ENCODE data around the gene MYO1E. TPM values are rescaled to one million over a fixed set of nuclear protein-coding genes. Genes with fewer than 3 reads are reported as not detected.
"Not testable (repeated sequence)": the region's sequence is repeated elsewhere in the genome, so short reads cannot be mapped to it uniquely, and the experiment has no call there.

MYO1E gene
- total RNA-seq = 19.9 TPM

DNA sequence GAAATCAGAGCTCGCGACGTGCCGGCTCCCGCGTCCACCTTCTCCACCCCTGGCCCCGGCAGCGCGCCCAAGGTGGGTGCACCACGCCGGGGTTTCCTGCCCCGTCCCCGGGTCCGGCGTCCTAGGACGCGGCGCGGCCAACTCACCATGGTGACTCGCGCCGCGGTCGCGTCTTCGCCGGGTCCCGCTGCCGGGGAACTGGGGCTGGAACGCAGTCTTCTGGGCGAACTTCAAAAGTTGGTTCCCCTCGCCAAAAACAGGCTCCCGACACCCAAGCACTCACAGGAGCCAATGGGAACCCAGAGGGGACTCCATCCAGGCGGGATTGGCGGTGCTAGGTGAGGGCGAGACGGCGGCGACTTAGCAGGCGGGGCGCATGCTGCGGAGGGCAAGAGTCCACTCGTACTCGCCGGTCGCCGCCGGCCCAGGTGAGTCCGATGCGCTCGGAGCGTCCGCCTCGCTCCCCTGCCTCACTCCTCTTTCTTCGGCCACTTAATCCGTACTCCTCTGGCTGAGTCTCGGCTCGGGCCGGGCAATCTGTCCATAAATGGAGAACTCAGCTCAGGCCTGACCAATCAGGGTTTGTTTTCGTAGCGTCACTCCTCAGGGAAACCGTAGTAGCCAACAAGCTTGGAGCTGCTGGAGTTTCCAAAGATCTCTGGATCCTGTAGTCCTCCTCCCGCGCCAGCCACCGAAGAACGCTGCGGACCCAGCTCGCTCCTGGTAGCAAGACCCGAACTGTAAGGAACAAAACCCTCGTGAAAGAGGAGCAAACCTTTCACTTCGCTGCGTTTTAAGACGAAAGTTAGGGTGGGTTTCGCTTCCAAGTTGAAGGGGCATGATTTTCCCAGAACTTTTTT is at the start of gene MYO1E:
Gene MYO1E (minus strand): TSS at position 520 of the 860 bp plus-strand sequence. CDS start 371 bp downstream, at position 149.
- DNase-seq (ENCODE audit: low read depth in 2 of 3, low spot score in 2 of 3) = peak in 2 of 3 donors; percentile 61 to 63

DNA sequence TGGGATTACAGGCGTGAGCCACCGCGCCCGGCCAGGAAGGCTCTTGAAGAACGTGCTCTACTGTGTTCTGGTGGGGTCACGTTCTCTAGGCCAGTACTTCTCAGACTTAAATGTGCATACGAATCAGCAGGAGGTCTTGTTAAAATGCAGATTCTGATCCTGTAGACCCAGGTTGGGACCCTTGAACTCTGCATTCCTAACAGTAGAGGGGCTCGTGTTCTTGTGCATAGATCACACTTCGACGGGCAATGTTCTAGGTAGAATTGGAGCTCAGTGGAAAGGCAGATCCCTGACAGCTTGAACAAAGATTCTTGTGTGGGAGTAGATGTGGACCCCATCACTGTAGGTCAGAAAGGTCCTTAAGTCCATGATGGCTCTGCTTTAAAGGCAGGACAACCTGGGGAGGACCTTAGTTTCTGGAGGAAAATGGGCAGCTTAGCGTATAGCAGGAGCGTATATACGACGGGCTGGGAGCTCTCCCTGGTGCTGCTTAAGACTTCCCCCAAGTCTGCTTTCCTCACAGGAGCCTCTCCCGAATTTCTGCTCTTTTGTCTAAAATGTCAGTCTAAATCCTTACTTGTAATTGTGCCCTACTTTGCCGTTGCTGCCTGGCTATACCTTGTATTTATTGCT is 48.4 kb upstream of the MYO1E start:
- no peak for DNase-seq (ENCODE audit: low read depth in 2 of 3, low spot score in 2 of 3)

DNA sequence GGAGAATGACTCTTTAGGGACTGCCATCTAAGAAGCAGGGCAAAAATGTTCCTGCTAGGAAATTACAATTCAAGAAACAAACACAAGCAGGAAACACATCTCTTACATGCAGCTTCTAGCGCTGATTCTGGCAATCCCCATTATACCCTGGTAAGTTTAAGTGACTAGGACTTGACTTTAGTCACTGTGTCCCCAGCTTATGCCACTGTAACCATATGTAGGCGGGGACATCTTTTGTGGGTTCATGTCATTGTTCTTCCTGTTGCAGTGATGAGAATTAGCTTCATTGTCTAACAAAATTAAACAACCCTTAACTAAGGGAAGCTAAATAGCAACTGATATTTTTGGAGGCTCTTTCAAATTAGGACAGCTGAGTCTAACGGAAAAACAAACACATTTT is 47.4 kb upstream of the MYO1E start:
- no peak for DNase-seq (ENCODE audit: low read depth in 2 of 3, low spot score in 2 of 3)

DNA sequence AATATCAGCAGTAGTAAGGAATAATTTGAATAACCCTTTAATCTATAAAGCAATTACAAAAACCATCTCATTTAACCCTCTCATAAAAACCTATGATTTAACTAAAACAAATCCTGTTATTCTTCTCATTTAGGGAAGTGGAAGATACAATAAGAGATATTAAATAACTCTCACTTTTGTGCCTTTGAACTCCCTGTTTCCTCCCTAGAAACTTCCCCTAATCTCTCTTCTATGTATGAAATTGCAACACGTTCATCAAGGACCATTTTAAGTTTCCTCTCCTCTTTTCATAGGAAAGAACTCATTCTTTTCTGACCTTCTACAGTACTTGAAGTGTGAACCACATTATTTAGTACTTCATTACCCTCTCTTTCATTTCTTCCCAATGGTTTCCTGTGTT is 46.5 kb upstream of the MYO1E start:
- DNase-seq (ENCODE audit: low read depth in 2 of 3, low spot score in 2 of 3) = no peak

DNA sequence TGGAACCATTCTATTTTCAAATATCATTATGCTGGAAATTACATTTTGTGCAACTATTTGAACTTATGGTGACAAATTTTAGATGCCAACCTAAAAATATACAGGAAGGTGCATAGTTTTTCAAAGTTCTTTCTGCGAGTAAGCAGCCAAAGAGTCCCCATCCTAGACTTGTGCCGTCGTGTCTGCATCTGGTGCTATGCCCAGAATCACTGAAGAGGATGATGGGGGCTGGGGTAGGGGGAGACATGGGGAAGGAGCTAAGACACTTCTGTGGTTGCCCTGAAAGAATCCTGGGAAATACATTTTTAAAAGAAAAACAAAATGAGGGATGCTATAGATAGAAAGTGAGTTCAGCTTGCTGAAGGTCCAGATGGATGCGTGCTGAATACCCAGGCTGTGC is 44.1 kb upstream of the MYO1E start:
- no peak for DNase-seq (ENCODE audit: low read depth in 2 of 3, low spot score in 2 of 3)

DNA sequence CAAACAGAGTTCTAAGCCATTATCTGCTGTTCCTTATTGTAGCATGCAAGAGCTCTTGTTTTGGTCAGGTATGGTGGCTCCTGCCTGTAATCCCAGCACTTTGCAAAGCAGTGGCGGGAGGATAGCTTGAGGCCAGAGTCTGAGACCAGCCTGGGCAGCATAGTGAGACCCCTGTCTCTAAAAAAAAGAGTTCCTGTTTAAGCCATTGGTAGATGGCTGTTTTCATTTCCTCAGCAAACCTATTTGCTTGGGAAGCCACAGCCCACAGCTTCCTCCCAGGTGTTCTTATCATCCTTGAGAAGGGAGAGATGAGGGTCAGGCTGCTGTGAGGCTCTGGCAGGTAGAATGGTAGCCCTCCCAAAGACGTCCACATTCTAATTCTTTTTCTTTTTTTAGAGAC is 40.9 kb upstream of the MYO1E start:
- DNase-seq (ENCODE audit: low read depth in 2 of 3, low spot score in 2 of 3) = no peak

DNA sequence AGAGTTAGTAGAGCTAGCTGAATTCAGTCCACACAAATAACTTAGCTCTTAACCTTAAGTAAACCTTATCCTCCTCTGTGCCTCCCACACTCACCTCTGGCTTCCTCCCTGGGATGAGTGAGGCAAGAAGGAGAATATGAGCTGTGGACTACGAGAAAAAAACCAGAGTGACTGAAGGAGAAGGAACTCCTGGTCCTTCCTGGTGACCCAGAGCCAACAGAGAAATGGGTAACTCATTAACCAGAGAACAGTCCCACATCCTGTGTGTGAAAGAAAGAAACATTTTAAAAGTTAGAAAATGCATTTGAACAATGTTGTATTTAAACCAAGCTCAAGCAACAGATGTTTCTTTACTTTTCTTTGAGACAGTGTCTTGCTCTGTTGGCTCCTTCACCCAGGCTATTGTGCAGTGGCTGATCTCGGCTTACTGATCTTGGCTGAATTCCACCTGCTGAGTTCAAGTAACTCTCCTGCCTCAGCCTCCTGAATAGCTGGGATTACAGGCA is 37.8 kb upstream of the MYO1E start:
- peak in 1 of 3 donors; percentile 16 for DNase-seq (ENCODE audit: low read depth in 2 of 3, low spot score in 2 of 3)

DNA sequence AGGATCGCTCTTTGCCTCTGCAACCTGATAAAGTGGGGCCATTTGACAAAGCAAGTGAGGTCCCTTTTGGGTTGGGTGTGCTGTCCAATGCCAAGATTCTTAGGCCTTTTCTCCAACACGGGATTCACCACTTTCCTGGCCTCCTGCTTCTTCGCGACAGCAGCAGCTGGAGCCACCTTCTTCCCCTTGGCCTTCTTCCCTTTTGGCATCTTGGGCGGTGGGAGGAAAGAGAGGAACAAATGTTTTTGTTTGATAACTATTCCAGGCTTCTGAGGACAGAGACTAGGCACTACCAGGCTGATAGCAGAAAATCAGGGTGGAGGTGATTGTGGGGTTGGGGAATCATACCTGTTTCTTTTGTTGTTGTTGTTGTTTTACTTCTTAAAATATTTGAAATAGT is 35.3 kb upstream of the MYO1E start:
- DNase-seq (ENCODE audit: low read depth in 2 of 3, low spot score in 2 of 3) = no peak

DNA sequence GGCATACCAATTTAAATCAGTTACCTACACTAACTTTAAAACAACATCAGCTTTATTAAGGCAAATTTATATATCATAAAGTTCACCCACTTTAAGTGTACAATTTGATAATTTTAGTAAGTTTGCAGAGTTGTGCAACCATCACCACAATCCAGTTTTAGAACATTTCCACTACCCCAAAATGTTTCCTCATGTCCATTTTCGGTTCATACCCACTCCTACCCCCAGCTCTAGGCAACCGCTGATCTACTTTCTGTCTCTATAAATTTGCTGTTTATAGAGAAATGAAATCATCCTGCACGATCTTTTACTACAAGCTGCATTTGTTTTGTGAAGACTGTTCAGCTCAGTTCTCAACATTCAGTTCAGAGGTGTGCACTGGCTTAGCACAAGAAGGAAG is 33.8 kb upstream of the MYO1E start:
- peak in 1 of 3 donors; percentile 30 for DNase-seq (ENCODE audit: low read depth in 2 of 3, low spot score in 2 of 3)

DNA sequence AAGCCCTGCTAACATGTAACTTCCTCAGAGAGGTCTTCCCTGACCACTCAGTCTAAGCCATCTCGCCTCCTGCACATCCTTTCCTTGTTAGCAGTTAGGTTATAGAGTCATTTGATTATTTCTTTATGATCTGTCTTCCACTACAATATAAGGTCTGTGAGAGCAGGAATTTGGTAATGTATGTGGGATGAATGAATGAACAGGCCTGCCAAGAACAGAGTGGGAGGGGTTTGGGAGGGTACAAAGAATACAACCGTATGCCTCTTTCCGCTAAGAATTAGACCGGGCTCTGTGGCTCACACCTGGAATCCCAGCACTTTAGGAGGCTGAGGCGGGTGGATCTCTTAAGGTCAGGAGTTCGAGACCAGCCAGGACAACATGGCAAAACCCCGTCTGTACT is 32.4 kb upstream of the MYO1E start:
- DNase-seq (ENCODE audit: low read depth in 2 of 3, low spot score in 2 of 3) = no peak

DNA sequence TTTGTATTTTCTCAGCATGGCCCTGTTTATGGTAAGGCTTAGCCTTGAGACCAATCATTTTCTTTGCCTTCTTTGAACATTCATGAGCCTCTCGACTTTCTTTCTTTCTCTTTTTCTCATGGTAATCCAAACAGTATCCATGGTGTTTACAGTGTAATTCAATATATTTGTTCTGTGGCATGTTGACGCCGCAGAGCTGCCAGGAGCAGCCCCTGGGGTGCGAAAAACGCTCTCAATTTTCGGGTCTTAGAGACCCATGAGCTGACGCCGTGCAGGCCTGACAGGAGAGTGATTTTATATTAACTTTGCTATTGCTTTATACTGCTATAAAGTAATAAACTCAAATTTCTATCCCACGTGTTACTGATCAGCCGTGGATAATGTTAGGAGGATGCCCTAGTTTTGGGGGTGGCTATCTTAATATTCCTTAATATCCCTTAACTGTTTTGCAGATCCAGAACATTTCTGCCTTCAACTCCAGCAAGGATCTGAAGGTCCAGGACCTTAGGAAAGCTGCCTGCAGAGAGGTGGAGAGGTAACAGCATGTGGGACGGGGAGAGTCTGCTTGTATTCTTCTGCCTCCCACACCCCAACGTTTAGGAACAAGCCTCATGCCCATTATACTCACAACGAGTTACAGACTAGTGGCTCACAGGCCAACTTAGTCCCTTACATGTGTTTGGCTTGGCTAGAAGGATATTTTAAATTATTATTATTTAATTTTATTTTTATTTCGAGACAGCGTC is 29.3 kb upstream of the MYO1E start:
- DNase-seq (ENCODE audit: low read depth in 2 of 3, low spot score in 2 of 3) = no peak

DNA sequence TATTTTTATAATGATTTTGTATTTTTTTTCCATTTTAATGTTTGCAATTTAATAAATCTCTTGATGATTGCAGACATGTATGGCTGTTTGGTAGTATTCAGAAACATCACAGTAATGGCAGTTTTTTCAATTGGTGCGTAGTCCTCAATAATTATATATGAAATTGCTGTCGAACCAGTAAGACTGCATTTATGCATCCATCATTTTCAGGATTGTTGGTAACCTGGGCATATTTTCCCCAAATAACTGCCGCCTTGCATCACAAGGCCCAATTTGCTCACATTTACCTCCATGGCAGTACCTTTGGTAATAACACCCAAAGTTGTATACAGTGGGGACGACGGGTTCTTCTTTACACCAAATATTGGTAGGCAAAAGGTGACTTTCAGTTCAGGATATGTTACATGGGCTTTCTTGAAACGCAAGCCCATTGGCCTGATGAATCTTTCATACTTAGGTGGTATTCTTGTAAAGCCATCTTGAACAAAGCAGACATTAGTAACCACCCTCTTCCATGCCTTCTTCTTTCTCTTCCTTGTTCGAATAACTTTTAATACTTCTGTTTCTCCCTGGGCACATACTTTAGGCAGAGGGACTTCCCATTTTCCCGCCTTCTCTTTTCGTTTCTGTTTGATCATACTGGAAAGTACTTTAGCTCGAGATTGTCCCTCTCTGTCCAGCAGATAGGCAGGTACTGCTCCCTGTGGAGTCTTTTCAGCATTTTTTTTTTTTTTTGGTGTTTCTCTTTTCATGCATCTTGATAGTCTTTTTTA is 28.6 kb upstream of the MYO1E start:
- DNase-seq (ENCODE audit: low read depth in 2 of 3, low spot score in 2 of 3) = not testable (repeated sequence)

DNA sequence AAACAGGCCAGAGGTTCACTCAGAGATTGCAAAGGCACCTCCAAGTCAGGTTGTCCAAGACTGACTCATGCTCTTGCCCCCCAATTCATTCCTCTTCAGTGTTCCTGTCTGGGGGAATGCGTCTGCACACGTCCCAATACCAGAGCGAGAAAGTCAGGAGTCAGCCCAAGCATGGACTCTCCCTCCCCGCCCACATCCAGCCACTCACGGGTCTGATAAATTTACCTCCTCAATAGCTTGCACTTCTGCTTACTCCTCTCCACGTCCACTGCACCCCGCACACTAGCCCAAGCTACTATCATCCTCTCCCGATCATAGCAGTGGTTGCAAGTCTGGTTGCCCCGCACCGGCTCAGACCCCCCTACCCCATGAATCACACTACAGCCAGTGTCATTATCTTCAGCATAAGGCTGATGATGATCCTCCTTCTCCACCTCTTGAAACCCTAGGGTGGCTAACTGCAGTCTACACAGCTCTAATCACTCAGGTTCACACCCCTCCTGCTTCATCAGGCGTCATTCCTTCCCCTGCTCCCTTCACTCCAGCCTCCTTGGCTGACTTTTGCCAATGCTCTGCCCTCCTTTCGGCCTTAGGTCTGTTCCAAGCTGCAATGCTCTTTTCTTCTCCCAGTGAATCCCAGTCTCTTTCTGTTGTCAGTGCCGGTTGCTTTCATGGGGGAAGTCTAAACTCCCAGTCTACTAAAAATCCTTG is 27.6 kb upstream of the MYO1E start:
- DNase-seq (ENCODE audit: low read depth in 2 of 3, low spot score in 2 of 3) = no peak

DNA sequence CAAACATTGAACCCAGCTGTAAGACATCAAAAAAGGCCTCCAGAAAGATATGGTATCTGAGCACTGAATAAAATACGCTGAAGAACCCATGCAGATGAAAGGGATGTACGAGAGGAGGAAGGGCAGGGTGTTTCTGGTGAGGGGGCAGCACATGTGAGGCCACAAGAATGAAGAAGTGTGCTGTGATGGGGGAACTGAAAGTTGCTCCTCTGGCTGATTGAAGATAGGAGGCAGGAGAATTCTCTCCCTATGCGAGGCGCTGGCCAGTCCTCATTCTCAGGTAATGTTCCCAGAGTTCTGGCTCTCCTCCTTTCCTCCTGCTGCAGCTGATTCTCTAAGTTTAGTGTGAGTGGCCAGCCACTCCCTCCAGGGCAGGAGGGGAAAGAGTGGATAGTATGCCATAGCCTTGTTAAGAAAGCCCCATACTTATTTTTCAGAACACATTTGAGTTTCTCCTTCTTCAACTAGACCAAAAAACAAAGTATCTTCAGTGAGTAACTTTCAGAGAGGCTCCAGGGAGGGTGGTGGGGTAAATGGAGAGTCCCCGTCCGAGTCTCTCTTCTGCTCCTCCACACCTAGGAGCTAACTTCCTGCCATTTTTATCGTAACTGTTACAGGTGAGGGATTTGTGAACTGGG is 26.9 kb upstream of the MYO1E start:
- peak in 1 of 3 donors; percentile 21 for DNase-seq (ENCODE audit: low read depth in 2 of 3, low spot score in 2 of 3)

DNA sequence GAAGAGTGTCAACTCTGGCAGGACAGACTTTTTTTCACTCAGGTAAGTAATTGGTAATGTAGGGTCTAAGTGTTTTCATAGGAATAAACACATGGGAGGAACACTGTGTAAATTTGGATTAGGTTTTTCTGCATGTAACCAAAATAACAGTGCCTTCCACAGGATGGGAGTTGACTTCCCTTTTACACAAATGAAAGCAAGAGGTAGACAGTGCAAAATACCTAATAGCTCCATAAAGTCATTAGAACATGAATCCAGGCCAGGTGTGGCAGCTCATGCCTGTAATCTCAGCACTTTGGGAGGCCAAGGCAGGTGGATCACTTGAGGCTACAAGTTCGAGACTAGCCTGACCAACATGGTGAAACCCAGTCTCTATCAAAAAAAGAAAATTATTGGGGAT is 25.5 kb upstream of the MYO1E start:
- DNase-seq (ENCODE audit: low read depth in 2 of 3, low spot score in 2 of 3) = no peak

DNA sequence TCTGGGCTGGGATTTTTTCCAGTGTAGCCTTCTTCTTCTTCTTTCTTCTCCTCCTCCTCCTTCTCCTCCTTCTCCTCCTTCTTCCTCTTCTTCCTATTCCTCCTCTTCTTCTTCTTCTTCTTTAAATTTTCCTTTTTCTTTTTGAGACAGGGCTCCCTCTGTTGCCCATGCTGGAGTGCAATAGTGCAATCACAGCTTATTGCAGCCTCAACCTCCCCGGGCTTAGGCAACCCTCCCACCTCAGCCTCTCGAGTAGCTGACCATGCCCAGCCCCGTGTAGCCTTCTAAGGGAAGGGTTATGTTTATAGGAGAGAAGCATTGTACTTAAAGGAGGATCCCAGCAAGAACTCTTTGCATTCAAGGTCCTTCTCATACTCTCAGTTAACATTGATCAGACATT is 24.0 kb upstream of the MYO1E start:
- no peak for DNase-seq (ENCODE audit: low read depth in 2 of 3, low spot score in 2 of 3)

DNA sequence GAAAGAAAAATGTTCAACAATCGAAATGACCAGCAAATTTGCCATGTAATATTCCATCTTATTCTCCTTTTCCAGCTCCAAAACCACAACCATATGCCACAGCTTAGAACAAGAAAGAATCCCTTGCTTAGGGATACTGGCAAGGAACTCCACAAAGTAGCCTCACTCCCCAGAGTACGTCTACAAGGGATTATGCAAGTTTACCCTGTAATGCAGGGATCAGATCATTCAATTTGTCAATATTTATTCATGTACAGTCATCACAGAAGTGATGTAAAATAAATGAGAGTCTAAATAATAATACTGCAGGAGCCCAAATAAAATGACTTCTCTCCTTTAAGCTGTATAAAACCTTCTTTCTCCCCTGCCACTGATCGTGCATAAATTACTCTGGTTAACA is 23.5 kb upstream of the MYO1E start:
- no peak for DNase-seq (ENCODE audit: low read depth in 2 of 3, low spot score in 2 of 3)

DNA sequence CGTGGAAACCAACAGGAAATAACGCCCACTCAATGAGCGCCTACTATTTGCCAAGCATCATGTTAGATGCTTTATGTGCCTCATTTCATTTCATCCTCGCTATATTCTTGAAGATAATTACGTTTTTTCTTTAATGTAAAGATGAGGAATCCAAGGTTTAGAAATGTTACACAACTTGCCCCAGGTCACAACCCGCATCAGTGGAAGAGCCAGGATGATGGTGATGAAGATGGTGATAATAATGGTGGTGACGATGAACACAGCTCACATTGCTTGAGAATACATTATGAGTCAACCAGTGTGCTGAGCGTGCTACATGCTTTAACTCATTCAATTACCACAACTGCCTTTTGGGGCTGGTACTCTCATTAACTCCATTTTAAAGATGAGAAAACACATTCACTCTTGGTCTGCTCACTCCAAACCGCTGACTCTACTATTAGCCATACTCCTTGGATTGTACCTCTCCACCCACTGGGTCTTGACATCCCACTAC is 21.5 kb upstream of the MYO1E start:
- no peak for DNase-seq (ENCODE audit: low read depth in 2 of 3, low spot score in 2 of 3)

DNA sequence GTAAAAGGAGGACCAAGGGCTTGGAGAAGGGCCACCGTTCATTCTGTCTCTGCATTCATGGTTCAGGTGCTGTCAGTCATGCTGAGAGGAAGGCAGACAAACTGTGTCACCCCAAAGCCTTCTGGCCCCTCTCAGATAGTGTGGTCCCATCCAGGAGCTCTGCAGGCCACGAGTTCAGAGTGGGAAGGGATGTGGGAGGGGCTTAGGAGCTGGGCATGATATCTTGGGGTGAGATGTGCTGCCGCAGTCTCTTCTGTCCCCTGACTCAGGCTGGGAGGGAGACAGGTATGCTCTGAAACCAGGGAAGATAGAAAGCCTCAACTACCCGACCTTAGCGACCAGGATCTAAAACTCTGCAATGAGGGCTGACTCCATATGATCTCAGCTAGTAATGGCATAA is 19.6 kb upstream of the MYO1E start:
- DNase-seq (ENCODE audit: low read depth in 2 of 3, low spot score in 2 of 3) = no peak

All from hematopoietic multipotent progenitor cell (in vitro differentiated cells).